ENCODE measurements around the gene COX14.

The COX14 gene

GRCh38 chr12:50123203-50123602 is 11.2 kb downstream of the COX14 start:
- no peak overlapping the region for H3K4me3 ChIP-seq (ENCODE audit: control insufficient read depth, low read depth, low read length)
- no peak for DNase-seq (ENCODE audit: low read depth)
- TF ChIP-seq, protein P1, sequence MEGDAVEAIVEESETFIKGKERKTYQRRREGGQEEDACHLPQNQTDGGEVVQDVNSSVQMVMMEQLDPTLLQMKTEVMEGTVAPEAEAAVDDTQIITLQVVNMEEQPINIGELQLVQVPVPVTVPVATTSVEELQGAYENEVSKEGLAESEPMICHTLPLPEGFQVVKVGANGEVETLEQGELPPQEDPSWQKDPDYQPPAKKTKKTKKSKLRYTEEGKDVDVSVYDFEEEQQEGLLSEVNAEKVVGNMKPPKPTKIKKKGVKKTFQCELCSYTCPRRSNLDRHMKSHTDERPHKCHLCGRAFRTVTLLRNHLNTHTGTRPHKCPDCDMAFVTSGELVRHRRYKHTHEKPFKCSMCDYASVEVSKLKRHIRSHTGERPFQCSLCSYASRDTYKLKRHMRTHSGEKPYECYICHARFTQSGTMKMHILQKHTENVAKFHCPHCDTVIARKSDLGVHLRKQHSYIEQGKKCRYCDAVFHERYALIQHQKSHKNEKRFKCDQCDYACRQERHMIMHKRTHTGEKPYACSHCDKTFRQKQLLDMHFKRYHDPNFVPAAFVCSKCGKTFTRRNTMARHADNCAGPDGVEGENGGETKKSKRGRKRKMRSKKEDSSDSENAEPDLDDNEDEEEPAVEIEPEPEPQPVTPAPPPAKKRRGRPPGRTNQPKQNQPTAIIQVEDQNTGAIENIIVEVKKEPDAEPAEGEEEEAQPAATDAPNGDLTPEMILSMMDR (IDR thresholded peaks at IDR 0.05; ENCODE audit: control insufficient read depth, insufficient read depth, low read depth, low read length, missing control alignments): no peak

- no peak overlapping the region for H3K4me3 ChIP-seq (ENCODE audit: control insufficient read depth, low read depth, low read length)
- no peak for DNase-seq (ENCODE audit: low read depth)
These were observed 15.5 kb downstream of the COX14 start for GRCh38 chr12:50127546-50127945.

GRCh38 chr12:50129290-50129689 is 17.3 kb downstream of the COX14 start:
- no peak for DNase-seq (ENCODE audit: low read depth)
- no peak overlapping the region for H3K4me3 ChIP-seq (ENCODE audit: control insufficient read depth, low read depth, low read length)
- TF ChIP-seq, protein P1 (IDR thresholded peaks at IDR 0.05; ENCODE audit: control insufficient read depth, insufficient read depth, low read depth, low read length, missing control alignments): no peak

More at GRCh38 chr12:50127546-50127945, 15.5 kb downstream of the COX14 start:
- TF ChIP-seq, protein P1 (IDR thresholded peaks at IDR 0.05; ENCODE audit: control insufficient read depth, insufficient read depth, low read depth, low read length, missing control alignments): no peak

DNA sequence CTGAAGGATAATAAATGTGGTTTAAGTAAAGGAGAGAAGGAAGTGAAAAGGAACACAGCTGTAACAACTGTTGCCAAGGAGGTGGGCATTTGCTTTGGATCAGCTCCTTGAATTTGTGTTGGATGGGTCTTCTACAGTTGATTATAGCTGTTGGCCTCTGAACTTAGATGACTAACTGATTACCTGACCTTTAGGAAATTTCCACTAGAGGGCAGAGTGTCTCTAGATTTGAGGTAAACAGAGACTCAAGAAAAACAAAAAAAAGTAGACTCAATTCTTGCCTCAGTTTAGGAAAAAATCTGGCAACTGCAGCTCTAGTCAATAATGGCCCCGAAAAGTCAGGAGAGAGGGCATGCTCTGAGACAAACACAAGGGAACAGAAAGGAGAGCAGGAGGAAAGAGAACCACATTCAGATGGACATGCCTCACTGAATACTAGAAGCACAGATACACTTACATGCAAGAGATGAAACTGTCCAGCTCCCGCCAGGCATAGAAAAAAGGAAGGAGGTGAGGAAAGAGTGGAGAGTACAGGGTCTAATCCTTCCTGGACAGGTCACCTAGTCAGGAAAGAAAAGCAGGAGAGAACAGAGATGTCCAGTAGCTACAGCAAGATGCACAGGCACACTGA is 20.6 kb downstream of the COX14 start:
- no peak overlapping the region for H3K4me3 ChIP-seq (ENCODE audit: control insufficient read depth, low read depth, low read length)
- no peak for DNase-seq (ENCODE audit: low read depth)
- TF ChIP-seq, protein P1 (IDR thresholded peaks at IDR 0.05; ENCODE audit: control insufficient read depth, insufficient read depth, low read depth, low read length, missing control alignments): peak; percentile 36

GRCh38 chr12:50142993-50143392 is 31.0 kb downstream of the COX14 start:
- no peak overlapping the region for H3K4me3 ChIP-seq (ENCODE audit: control insufficient read depth, low read depth, low read length)
- no peak for DNase-seq (ENCODE audit: low read depth)
- TF ChIP-seq, protein P1 (IDR thresholded peaks at IDR 0.05; ENCODE audit: control insufficient read depth, insufficient read depth, low read depth, low read length, missing control alignments): no peak

- no peak for DNase-seq (ENCODE audit: low read depth)
- TF ChIP-seq, protein P1 (IDR thresholded peaks at IDR 0.05; ENCODE audit: control insufficient read depth, insufficient read depth, low read depth, low read length, missing control alignments): no peak
- no peak overlapping the region for H3K4me3 ChIP-seq (ENCODE audit: control insufficient read depth, low read depth, low read length)
These were observed 33.4 kb downstream of the COX14 start for GRCh38 chr12:50145439-50145838.
